ENCODE results near the gene CNEP1R1. TPM values are rescaled to one million over a fixed set of nuclear protein-coding genes. Genes with fewer than 3 reads are reported as not detected.

The CNEP1R1 gene, protein sequence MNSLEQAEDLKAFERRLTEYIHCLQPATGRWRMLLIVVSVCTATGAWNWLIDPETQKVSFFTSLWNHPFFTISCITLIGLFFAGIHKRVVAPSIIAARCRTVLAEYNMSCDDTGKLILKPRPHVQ
- 30.9 and 56.1 TPM in 2 replicates for total RNA-seq (2011; cell fraction: chromatin; rRNA removed; ENCODE audit: low replicate concordance)
- total RNA-seq (2011; cell fraction: nucleolus; rRNA removed) = 28.0 and 29.5 TPM in 2 replicates
- 38.5 and 53.7 TPM in 2 replicates for total RNA-seq (2011; cell fraction: nucleoplasm; rRNA removed)
- total RNA-seq (2014; rRNA removed) (7.6 and 11.8 TPM in 2 replicates), total RNA-seq (2014; rRNA removed; fragmentation: Illumina TruSeq; extraction: Trizol) (11.4 and 15.8 TPM in 2 replicates), total RNA-seq (2015; rRNA removed; fragmentation: Illumina TruSeq; extraction: Trizol) (11.7 and 13.8 TPM in 2 replicates), total RNA-seq (2021) (8.8 and 10.9 TPM in 2 replicates), polyA plus RNA-seq (2011; rRNA removed) (19.4 and 20.1 TPM in 2 replicates), polyA plus RNA-seq (2014; fragmentation: Illumina TruSeq; extraction: Trizol) (8.1 and 8.8 TPM in 2 replicates), polyA plus RNA-seq (2014; fragmentation: Nextera tagmentation; extraction: Ambion mirVana) (10 to 100 TPM in 1 of 2 experiments, 1 to 10 TPM in 1; 9.7 to 10.8 TPM), polyA plus RNA-seq (2014; rRNA removed) (9.7 and 10.6 TPM in 2 replicates), polyA minus RNA-seq (2011; rRNA and poly(A)+ RNA removed) (23.6 and 25.8 TPM in 2 replicates), Bru-seq, nascent RNA (percentile 75 among the genes with signal in this experiment), BruChase-seq, experiment 1, labeled RNA remaining after a 2-hour chase (percentile 85 among the genes with signal in this experiment), BruChase-seq, experiment 2, labeled RNA remaining after a 6-hour chase (percentile 87 among the genes with signal in this experiment)
- 5.1 and 12.1 TPM in 2 replicates for polyA plus RNA-seq (2011; cell fraction: cytosol; rRNA removed)
- 18.1 and 25.9 TPM in 2 replicates for polyA plus RNA-seq (2011; cell fraction: nucleus; rRNA removed)
- 6.9 and 7.8 TPM in 2 replicates for polyA plus RNA-seq (2012)
- 9.8 and 10.5 TPM in 2 replicates for polyA minus RNA-seq (2011; cell fraction: cytosol; rRNA and poly(A)+ RNA removed)
- polyA minus RNA-seq (2011; cell fraction: nucleus; rRNA and poly(A)+ RNA removed) = 16.2 and 23.8 TPM in 2 replicates
- long read RNA-seq, experiment 1, transcript CNEP1R1-203 (7 exons, 2,965 nt) = minor isoform, 15 of 44 reads
- long read RNA-seq, experiment 1, transcript CNEP1R1-202 (6 exons, 2,117 nt) = major isoform, 18 of 44 reads
- long read RNA-seq, experiment 1, partial matches to known transcripts = 1 of 44 reads
- long read RNA-seq, experiment 1, other reads (novel, unspliced or antisense) = 5 of 44 reads
- long read RNA-seq, experiment 2, partial matches to known transcripts = 0 of 4 reads
- long read RNA-seq, experiment 2, other reads (novel, unspliced or antisense) = 1 of 4 reads
- long read RNA-seq, experiment 3, partial matches to known transcripts = 0 of 10 reads
- long read RNA-seq, experiment 3, other reads (novel, unspliced or antisense) = 3 of 10 reads

GRCh38 chr16:50024684-50025536 lies at the start of gene CNEP1R1:
Gene CNEP1R1 (plus strand): TSS chr16:50025225. CDS start chr16:50025316, 91 bp downstream.
- Histone ChIP-seq H3K36me3 (ENCODE audit: control insufficient read depth, insufficient read depth, low read length) (peaks cover 16% of the 10 kb centered on the region; the same call in 1 of the 3 replicates), H3K4me2 (ENCODE audit: insufficient read depth, low read length) (peak within 1 kb of the TSS; percentile 99), H2AFZ (ENCODE audit: low read depth, low read length) (peak within 1 kb of the TSS; percentile 92), H3K9me1 (ENCODE audit: control insufficient read depth, insufficient read depth, low read length) (no peaks in the 10 kb centered on the region), H3K27me3 (ENCODE audit: control insufficient read depth in 2 of 2, insufficient read depth in 2 of 2, low read length in 2 of 2) (no peaks in the 10 kb centered on the region), H3K9ac (ENCODE audit: insufficient read depth in 1 of 2, low read depth in 2 of 2, low read length in 2 of 2) (peak within 1 kb of the TSS; percentile 82 to 88), H3K4me1 (replicated peaks in 1 of 2; ENCODE audit: control insufficient read depth in 2 of 2, insufficient read depth in 2 of 2, low read length in 2 of 2) (peaks cover 0 to 9% of the 10 kb centered on the region in 2 experiments; a peak in 3 of 5 replicates), H3K27ac (ENCODE audit: extremely low read depth, low read depth, low read length) (peak within 1 kb of the TSS; percentile 70), H3K79me2 (ENCODE audit: control insufficient read depth, insufficient read depth, low read length) (peaks cover 16% of the 10 kb centered on the region), H4K20me1 (replicated peaks; ENCODE audit: control insufficient read depth, insufficient read depth, low read length) (no peaks in the 10 kb centered on the region), H3K4me3 (peak within 1 kb of the TSS; percentile 92), H3K9me3 (replicated peaks; ENCODE audit: control insufficient read depth, insufficient read depth, low read depth, low read length) (no peaks in the 10 kb centered on the region)
- in situ Hi-C loops (cut with MboI) (loop anchor here (5.0 to 10.0 kb wide), 2 partner anchors 182 to 340 kb away; partner anchors contain the start of gene BRD7), intact Hi-C loops (cut with micrococcal nuclease) (loop anchor here (1.0 to 5.0 kb wide), 4 partner anchors 42 to 332 kb away; partner anchors contain the start of gene HEATR3)
- under 1% methylated on average over 58 of the region's 65 CpGs for WGBS (ENCODE audit: insufficient coverage, low coverage, missing lambda C conversion rate)
- ChIA-PET POLR2A (interaction anchor here (0.7 to 2.0 kb wide), 9 partner anchors 14 to 641 kb away, joined by 3 to 9 read pairs (median 4); no protein-coding TSS in a partner anchor), CTCF (ENCODE audit: low intra/inter-chr PET ratio) (interaction anchor here (0.6 to 3.9 kb wide), 6 partner anchors 96 to 330 kb away, joined by 3 to 44 read pairs (median 4); no protein-coding TSS in a partner anchor)
- DNase-seq (ENCODE audit: extremely low read depth in 1 of 4, low spot score in 3 of 4) (peak; percentile 97 to 99 (median 99)), ATAC-seq (peak; percentile 98), FAIRE-seq (peak; percentile 94)
- no TSS peak for BruUV-seq (replicated peaks)
- TF ChIP-seq ZNF695 (CRISPR knock-in tag; IDR thresholded peaks at IDR 0.05) (no peak), ZFP91 (CRISPR knock-in tag; IDR thresholded peaks at IDR 0.05) (0 out of 2 replicates have a peak, but pooled peaks have one; percentile 22), ZBTB17 (CRISPR knock-in tag; IDR thresholded peaks at IDR 0.05) (no peak), CEBPG (CRISPR knock-in tag; IDR thresholded peaks at IDR 0.05) (no peak), CEBPG (tag; conservative IDR thresholded peaks at IDR 0.05 in 1 of 2, IDR thresholded peaks at IDR 0.05 in 1 of 2) (no peak), ZNF586 (CRISPR knock-in tag; conservative IDR thresholded peaks at IDR 0.05) (no peak), FOXP1 (CRISPR knock-in tag; IDR thresholded peaks at IDR 0.05) (no peak), HOXB6 (CRISPR knock-in tag; IDR thresholded peaks at IDR 0.05; ENCODE audit: borderline replicate concordance) (no peak), PHF20 (IDR thresholded peaks at IDR 0.05; ENCODE audit: partially characterized antibody) (peak; percentile 60), RFX5 (IDR thresholded peaks at IDR 0.05; ENCODE audit: low read depth, low read length) (no peak), SPI1 (IDR thresholded peaks at IDR 0.05; ENCODE audit: borderline replicate concordance, low read depth, low read length) (0 out of 2 replicates have a peak, but pooled peaks have one; percentile 36)
- TF ChIP-seq, protein P1, sequence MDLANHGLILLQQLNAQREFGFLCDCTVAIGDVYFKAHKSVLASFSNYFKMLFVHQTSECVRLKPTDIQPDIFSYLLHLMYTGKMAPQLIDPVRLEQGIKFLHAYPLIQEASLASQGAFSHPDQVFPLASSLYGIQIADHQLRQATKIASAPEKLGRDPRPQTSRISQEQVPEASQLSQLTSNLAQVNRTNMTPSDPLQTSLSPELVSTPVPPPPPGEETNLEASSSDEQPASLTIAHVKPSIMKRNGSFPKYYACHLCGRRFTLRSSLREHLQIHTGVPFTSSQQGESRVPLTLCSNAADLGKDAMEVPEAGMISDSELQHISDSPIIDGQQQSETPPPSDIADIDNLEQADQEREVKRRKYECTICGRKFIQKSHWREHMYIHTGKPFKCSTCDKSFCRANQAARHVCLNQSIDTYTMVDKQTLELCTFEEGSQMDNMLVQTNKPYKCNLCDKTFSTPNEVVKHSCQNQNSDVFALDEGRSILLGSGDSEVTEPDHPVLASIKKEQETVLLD (IDR thresholded peaks at IDR 0.05) = no peak
